NCI-H2196 treated with DMSO at 0.1 percent for 48 hours (cell line): ENCODE measurements around the gene PODXL2.

ENCODE experiments used
- DNase-seq: peaks from one replicate; lab custom pipeline; 2025; ENCODE audit not compliant: unreplicated experiment; lab: John Stamatoyannopoulos, UW

Gene PODXL2

DNA sequence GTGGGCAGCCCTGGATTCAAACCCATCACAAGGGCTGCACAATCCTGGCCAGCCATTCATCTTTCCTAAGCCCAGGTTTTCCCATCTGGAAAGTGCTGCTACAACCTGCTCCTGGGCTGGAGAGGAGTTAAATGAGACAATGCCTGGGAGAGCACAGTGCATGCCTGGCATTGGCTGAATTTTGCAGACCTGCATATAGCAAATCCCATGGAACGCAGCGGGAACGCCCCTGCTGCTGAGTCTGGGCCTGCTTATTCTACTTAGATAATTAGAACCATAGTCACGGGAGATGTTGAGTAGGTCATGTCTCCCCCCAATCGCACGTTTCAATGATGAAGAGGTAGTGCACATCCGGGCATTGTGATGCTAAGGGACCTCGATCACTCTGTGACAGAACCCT, 90.4 kb downstream of the PODXL2 start:
- no peak for DNase-seq

DNA sequence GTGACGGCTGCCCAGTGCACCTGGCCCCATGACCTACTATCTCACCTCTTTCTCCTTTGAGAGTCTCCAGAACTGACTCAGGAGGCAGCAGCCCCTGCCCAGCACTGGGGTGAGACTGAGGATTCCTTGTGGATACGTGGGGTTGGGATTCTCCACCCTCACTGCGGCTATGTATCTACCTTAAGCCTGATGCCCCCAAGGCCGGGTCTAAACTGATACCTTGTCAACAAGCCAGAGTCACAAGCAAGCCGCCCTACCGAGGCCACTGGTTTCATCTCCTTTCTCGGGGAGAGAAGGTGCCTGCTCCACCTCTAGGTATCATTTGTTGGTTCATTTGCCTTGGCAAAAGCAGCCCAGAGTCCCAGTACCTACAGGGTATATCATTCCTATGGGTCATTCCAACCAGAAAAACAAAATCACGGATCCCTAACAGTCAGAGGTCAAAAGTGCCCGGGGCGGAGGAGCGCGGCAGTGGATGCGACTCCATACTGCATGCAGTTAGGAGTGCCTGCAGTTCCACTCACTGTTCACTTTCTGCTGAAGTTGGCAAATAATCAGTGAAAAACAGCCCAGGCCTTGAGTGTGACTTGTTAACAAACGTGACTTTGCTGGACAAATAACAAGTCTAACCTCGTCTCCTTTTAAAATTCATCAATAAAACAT, 91.3 kb downstream of the PODXL2 start:
- DNase-seq: no peak

DNA sequence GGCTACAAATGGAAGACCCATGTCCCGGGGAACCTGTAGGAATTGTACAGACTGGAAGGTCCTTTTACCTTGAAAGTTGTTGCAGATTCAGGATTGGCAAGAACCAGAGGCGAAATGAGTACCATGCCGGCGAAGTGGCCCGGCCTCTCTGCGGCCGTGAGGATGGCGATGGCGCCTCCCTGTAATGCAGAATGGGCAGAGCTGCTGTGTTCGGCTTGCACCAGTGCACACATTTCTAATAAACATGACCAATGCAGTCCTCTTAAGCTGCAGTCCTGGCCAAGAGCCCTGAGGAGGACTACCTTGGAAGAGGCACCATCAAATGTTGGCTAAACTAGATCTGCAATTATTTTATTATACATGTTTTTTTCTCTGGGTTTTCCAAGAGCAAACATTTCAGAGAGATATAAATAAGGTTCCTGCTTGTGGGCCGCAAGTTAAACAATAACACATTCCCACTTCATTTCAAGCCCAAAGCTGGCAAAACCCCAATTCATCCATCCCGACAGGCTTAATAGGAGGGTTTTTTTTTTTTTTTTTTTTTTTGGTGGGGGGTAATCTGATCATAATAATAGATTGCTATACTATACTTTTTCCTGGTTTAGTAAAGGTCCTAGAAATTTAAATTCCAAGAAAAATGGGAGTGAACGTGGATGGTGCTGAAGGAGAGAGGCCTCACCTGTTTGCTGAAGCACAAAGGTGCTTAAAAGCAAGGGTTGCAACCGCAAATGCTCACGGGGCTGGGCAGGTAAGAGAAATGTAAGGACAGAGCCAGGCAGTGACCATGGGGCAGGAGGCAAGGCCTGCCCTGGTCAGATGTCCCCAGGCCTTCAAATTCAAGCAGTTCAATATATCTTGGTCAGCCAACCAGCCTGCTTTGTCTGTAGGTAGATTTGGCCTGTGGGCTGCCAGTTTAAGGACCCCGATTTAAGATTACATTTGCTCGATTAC, 92.3 kb downstream of the PODXL2 start:
- DNase-seq: no peak

DNA sequence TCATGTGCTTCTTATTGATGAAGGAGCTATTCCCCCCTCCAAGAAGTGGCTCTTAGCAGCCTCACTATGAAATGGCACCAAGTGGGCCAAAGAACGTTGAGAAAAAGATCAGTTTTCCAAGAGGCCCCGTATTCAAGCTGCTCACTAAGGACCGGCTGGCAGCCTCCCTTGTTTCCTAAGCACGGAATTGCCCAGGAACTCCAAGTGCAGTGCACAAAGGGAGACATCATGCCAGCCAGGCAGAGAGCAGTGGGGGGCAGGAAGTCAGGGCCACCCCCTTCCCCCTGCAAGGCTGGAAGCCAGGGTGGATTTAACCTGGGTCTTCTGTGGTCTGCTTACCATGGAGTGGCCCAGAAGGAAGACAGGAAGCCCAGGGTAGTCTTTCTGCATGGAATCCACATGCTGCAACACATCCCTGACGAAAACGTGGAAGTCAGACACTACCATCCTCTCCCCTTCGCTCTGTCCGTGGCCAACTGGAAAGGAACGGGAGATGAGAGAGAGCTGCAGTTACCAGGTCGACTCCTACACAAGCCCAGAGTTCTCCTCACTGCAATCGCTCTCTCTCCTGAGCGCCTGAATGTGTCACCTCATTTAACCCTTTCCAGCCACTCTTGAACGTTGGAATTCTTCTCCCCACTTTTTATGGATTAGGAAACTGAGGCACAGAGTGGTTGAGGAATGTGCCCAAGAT, 93.3 kb downstream of the PODXL2 start:
- DNase-seq: no peak
